NCI-H128 (cell line): ENCODE results near the gene MAP3K12.
A peak's percentile ranks its signal among the peaks of the same experiment; 100 is the strongest.
"Not testable (repeated sequence)": the region's sequence is repeated elsewhere in the genome, so short reads cannot be mapped to it uniquely, and the experiment has no call there.

Source experiments
- DNase-seq: peaks from one replicate; lab custom pipeline; 2025; ENCODE audit not compliant: unreplicated experiment; lab: John Stamatoyannopoulos, UW

Gene MAP3K12

DNA sequence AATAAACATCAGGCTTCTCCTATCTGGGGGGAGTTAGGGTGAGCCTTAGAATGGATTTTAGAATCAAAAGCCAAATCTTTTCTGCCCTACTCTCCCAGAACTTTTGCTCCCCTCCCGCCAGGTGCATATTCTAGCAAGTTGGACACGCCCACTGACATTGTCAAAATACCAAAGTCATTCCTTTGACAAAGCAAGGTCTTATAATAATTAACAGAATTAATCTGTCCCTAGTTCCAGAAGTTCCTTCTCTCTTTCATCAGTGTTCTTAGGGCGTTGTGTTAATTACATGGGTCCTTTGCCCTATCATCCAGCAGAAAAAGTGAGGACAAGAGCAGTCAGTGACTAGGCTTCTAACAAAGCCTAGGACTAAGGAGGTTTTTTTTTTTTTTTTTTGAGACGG is 55.3 kb downstream of the MAP3K12 start:
- no peak for DNase-seq

DNA sequence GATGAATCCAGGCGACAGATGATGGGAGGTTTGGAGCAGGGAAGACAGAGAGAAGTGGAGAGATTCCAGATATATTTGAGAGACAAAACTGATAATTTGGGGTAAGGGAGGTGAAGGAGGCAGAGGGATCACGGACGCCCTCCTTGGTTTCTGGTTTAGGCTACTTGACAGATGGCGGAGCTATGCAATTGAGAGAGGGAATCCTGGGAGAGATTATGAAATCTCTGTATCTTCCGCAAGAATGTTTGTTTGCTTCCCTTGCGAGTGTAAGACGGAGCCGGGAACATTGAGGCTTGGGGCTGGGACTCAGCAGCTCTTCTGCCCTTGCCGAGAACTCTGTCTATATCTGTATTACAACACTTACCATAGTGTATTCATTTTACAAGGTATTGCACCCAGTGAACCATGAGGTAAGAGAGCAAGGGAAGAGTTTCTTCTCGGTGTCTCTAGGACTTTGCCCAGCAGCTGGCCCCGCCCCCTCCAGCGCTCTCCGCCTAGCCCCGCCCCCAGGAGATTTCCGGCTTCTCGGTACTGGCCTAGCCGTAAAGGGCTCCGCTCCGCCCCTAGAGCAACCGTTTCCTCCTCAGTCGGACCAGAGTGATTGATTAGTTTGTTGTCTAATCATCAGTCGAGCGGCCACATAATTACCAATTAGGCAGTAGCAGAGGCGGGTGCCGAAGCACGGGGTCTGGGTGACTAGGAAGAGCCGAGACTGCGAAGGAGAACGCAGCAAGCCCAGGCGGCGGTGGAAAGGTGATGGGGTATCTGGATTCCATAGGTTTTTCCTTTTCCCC is 58.0 kb downstream of the MAP3K12 start, which contains the start of gene PRR13:
Gene PRR13, plus strand, starts transcription at position 695 of the 794 bp plus-strand sequence. CDS start 981 bp downstream, outside the sequence.
- DNase-seq = peak; percentile 95

DNA sequence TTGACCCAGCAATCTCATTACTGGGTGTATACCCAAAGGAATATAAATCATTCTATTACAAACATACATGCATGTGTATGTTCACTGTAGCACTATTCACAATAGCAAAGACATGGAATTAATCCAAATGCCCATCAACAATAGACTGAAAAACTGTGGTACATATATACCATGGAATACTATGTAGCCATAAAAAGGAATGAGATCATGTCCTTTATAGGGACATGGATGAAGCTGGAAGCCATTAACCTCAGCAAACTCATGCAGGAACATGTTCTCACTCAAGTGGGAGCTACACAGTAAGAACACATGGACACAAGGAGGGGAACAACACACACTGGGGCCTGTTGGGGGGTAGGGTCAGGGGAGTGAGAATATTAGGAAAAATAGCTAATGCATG is 59.7 kb downstream of the MAP3K12 start:
- DNase-seq = not testable (repeated sequence)

DNA sequence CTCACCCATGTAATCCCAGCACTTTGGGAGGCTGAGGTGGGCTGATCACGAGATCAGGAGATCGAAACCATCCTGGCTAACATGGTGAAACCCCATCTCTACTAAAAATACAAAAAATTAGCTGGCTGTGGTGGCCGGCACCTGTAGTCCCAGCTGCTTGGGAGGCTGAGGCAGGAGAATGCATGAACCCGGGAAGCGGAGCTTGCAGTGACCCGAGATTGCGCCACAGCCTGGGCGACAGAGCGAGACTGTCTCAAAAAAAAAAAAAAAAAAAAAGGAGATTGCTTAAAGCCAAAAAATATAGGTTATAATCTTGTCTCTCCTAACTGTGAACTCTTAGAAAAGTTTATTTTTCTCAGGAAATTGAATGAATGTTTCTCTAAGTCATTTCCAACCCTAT is 63.9 kb downstream of the MAP3K12 start:
- DNase-seq = not testable (repeated sequence)

- DNase-seq = no peak
These were observed 68.1 kb downstream of the MAP3K12 start for GRCh38 chr12:53431187-53431586.

- DNase-seq = no peak
These were observed 69.1 kb downstream of the MAP3K12 start for GRCh38 chr12:53430116-53430515.
